Measurements from ENCODE around the gene SPATA32. TPM values are rescaled to one million over a fixed set of nuclear protein-coding genes. Genes with fewer than 3 reads are reported as not detected.
A peak's percentile ranks its signal among the peaks of the same experiment; 100 is the strongest.

Gene SPATA32
- total RNA-seq, 1 experiment from 2014 or later = not detected

DNA sequence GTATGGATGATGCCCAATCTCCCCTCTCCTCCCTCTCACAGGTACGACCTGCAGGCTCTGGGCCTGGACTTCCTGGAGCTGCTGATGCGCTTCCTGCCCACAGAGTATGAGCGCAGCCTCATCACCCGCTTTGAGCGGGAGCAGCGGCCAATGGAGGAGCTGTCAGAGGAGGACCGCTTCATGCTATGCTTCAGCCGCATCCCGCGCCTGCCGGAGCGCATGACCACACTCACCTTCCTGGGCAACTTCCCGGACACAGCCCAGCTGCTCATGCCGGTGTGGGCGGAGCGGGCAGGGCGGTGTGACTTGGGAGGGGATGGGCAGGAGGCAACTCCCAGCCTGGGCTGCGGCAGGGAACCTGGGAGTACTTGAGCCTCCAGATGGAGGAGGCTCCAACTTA is 18.1 kb downstream of the SPATA32 start:
- no peak overlapping the region for H3K4me2 ChIP-seq (ENCODE audit: low read depth, low read length, poor library complexity, severe bottlenecking)
- no peak overlapping the region for H3K9ac ChIP-seq (ENCODE audit: low read length)
- no peak for DNase-seq
- no peak overlapping the region for H3K4me3 ChIP-seq (ENCODE audit: low read length)
- peaks cover 4% of the 10 kb centered on the region for H3K79me2 ChIP-seq (ENCODE audit: low read length)
- H2AFZ ChIP-seq (ENCODE audit: low read length) = no peak overlapping the region
- H4K20me1 ChIP-seq (ENCODE audit: insufficient read depth, low read depth, low read length) = no peaks in the 10 kb centered on the region
- H3K27me3 ChIP-seq (ENCODE audit: low read length) = no peaks in the 10 kb centered on the region
- H3K9me2 ChIP-seq (replicated peaks; ENCODE audit: insufficient read depth, low read length) = no peaks in the 10 kb centered on the region
- no peaks in the 10 kb centered on the region for H3K9me3 ChIP-seq (ENCODE audit: low read length)
- no peak overlapping the region for H3K27ac ChIP-seq (ENCODE audit: low read length)
- peaks cover 14% of the 10 kb centered on the region for H3K4me1 ChIP-seq (ENCODE audit: low read length)
- no peaks in the 10 kb centered on the region for H3K36me3 ChIP-seq (ENCODE audit: insufficient read depth, low read length)

DNA sequence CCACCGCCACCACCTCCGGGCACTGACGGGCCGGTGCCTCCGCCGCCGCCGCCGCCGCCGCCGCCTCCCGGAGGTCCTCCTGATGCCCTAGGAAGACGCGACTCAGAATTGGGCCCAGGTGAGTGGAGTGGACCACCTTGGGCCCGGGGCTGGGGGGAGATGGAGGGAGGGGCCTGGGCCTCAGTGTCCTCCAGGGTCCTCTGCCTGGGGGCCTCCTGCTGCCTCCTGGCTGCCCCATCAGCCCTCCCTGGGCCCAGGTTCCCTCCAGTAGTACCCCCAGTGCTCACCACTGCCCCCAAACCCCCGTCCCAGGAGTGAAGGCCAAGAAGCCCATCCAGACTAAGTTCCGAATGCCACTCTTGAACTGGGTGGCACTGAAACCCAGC is 19.9 kb downstream of the SPATA32 start:
- no peak overlapping the region for H3K4me3 ChIP-seq (ENCODE audit: low read length)
- no peaks in the 10 kb centered on the region for H3K9me2 ChIP-seq (replicated peaks; ENCODE audit: insufficient read depth, low read length)
- no peak for DNase-seq
- H3K4me1 ChIP-seq (ENCODE audit: low read length) = peaks cover 8% of the 10 kb centered on the region
- no peak overlapping the region for H3K27ac ChIP-seq (ENCODE audit: low read length)
- H3K27me3 ChIP-seq (ENCODE audit: low read length) = no peaks in the 10 kb centered on the region
- no peaks in the 10 kb centered on the region for H3K79me2 ChIP-seq (ENCODE audit: low read length)
- H3K9ac ChIP-seq (ENCODE audit: low read length) = no peak overlapping the region
- no peaks in the 10 kb centered on the region for H3K9me3 ChIP-seq (ENCODE audit: low read length)
- no peak overlapping the region for H3K4me2 ChIP-seq (ENCODE audit: low read depth, low read length, poor library complexity, severe bottlenecking)
- H2AFZ ChIP-seq (ENCODE audit: low read length) = no peak overlapping the region
- no peaks in the 10 kb centered on the region for H4K20me1 ChIP-seq (ENCODE audit: insufficient read depth, low read depth, low read length)
- H3K36me3 ChIP-seq (ENCODE audit: insufficient read depth, low read length) = no peaks in the 10 kb centered on the region

- H3K79me2 ChIP-seq (ENCODE audit: low read length) = no peaks in the 10 kb centered on the region
- H3K27ac ChIP-seq (ENCODE audit: low read length) = no peak overlapping the region
- no peak overlapping the region for H3K9ac ChIP-seq (ENCODE audit: low read length)
- no peaks in the 10 kb centered on the region for H3K27me3 ChIP-seq (ENCODE audit: low read length)
- no peaks in the 10 kb centered on the region for H4K20me1 ChIP-seq (ENCODE audit: insufficient read depth, low read depth, low read length)
- no peaks in the 10 kb centered on the region for H3K9me3 ChIP-seq (ENCODE audit: low read length)
- no peaks in the 10 kb centered on the region for H3K36me3 ChIP-seq (ENCODE audit: insufficient read depth, low read length)
- no peak overlapping the region for H3K4me2 ChIP-seq (ENCODE audit: low read depth, low read length, poor library complexity, severe bottlenecking)
- no peak overlapping the region for H2AFZ ChIP-seq (ENCODE audit: low read length)
- H3K4me3 ChIP-seq (ENCODE audit: low read length) = no peak overlapping the region
- no peaks in the 10 kb centered on the region for H3K9me2 ChIP-seq (replicated peaks; ENCODE audit: insufficient read depth, low read length)
- H3K4me1 ChIP-seq (ENCODE audit: low read length) = peaks cover 2% of the 10 kb centered on the region
- DNase-seq = no peak
Observed at GRCh38 chr17:45241328-45242028, 20.4 kb downstream of the SPATA32 start.

GRCh38 chr17:45240905-45241327 is 21.0 kb downstream of the SPATA32 start:
- Histone ChIP-seq H4K20me1 (ENCODE audit: insufficient read depth, low read depth, low read length) (no peaks in the 10 kb centered on the region), H3K4me2 (ENCODE audit: low read depth, low read length, poor library complexity, severe bottlenecking) (no peak overlapping the region), H3K4me3 (ENCODE audit: low read length) (no peak overlapping the region), H3K9me3 (ENCODE audit: low read length) (no peaks in the 10 kb centered on the region), H3K36me3 (ENCODE audit: insufficient read depth, low read length) (no peaks in the 10 kb centered on the region), H3K4me1 (ENCODE audit: low read length) (no peaks in the 10 kb centered on the region), H2AFZ (ENCODE audit: low read length) (no peak overlapping the region), H3K27me3 (ENCODE audit: low read length) (no peaks in the 10 kb centered on the region), H3K9me2 (replicated peaks; ENCODE audit: insufficient read depth, low read length) (no peaks in the 10 kb centered on the region), H3K79me2 (ENCODE audit: low read length) (no peaks in the 10 kb centered on the region), H3K9ac (ENCODE audit: low read length) (no peak overlapping the region), H3K27ac (ENCODE audit: low read length) (no peak overlapping the region)
- no peak for DNase-seq

GRCh38 chr17:45238155-45238774 is 23.6 kb downstream of the SPATA32 start:
- H3K27ac ChIP-seq (ENCODE audit: low read length) = no peak overlapping the region
- H3K4me3 ChIP-seq (ENCODE audit: low read length) = no peak overlapping the region
- no peaks in the 10 kb centered on the region for H3K27me3 ChIP-seq (ENCODE audit: low read length)
- H3K9me2 ChIP-seq (replicated peaks; ENCODE audit: insufficient read depth, low read length) = no peaks in the 10 kb centered on the region
- no peaks in the 10 kb centered on the region for H3K79me2 ChIP-seq (ENCODE audit: low read length)
- H4K20me1 ChIP-seq (ENCODE audit: insufficient read depth, low read depth, low read length) = no peaks in the 10 kb centered on the region
- H3K4me2 ChIP-seq (ENCODE audit: low read depth, low read length, poor library complexity, severe bottlenecking) = no peak overlapping the region
- H3K9me3 ChIP-seq (ENCODE audit: low read length) = no peaks in the 10 kb centered on the region
- no peak overlapping the region for H3K9ac ChIP-seq (ENCODE audit: low read length)
- no peak overlapping the region for H2AFZ ChIP-seq (ENCODE audit: low read length)
- no peaks in the 10 kb centered on the region for H3K4me1 ChIP-seq (ENCODE audit: low read length)
- H3K36me3 ChIP-seq (ENCODE audit: insufficient read depth, low read length) = no peaks in the 10 kb centered on the region
- DNase-seq = no peak

DNA sequence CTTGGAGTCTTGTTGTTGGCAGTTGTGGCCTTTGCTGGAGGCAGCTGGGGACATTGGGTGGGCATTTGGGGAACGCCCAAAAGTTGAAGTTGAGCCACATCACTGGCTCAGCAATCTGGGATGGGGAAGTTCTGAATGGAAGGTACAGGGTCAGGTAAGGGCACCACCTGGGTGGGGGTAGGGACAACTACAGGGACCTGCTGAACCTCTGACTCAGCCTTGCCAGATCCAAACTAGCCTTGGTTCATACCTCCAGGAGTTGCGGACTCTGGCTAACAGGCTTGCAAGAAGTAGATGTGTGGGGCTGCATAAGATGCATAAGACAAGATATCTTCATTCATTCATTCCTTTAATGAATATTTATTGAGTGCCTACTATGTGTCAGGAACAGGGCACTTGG is 24.2 kb downstream of the SPATA32 start:
- H3K4me2 ChIP-seq (ENCODE audit: low read depth, low read length, poor library complexity, severe bottlenecking) = no peak overlapping the region
- no peaks in the 10 kb centered on the region for H3K79me2 ChIP-seq (ENCODE audit: low read length)
- no peaks in the 10 kb centered on the region for H3K36me3 ChIP-seq (ENCODE audit: insufficient read depth, low read length)
- H4K20me1 ChIP-seq (ENCODE audit: insufficient read depth, low read depth, low read length) = no peaks in the 10 kb centered on the region
- H2AFZ ChIP-seq (ENCODE audit: low read length) = no peak overlapping the region
- DNase-seq = no peak
- H3K9me2 ChIP-seq (replicated peaks; ENCODE audit: insufficient read depth, low read length) = no peaks in the 10 kb centered on the region
- H3K9me3 ChIP-seq (ENCODE audit: low read length) = no peaks in the 10 kb centered on the region
- no peak overlapping the region for H3K9ac ChIP-seq (ENCODE audit: low read length)
- H3K4me1 ChIP-seq (ENCODE audit: low read length) = no peaks in the 10 kb centered on the region
- no peak overlapping the region for H3K4me3 ChIP-seq (ENCODE audit: low read length)
- no peak overlapping the region for H3K27ac ChIP-seq (ENCODE audit: low read length)
- H3K27me3 ChIP-seq (ENCODE audit: low read length) = no peaks in the 10 kb centered on the region

DNA sequence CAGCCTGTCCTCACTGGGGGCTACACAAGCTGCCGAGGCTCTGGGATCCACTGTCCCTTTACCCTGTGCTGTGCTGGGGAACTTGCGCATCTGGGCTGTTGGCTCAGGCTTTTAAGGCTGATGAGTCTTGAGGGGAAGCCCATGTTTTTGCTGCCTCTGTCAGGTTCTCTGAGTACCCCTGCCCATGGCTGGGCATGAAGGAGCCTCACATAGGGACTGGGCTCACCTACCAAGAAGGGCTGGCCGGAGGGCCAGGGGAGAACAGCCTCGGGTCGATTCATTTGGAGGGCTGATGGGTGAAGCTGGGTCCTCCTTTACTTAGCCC is 25.6 kb downstream of the SPATA32 start:
- Histone ChIP-seq H3K9me3 (ENCODE audit: low read length) (no peaks in the 10 kb centered on the region), H3K4me3 (ENCODE audit: low read length) (no peak overlapping the region), H3K27me3 (ENCODE audit: low read length) (no peaks in the 10 kb centered on the region), H3K9me2 (replicated peaks; ENCODE audit: insufficient read depth, low read length) (no peaks in the 10 kb centered on the region), H3K4me2 (ENCODE audit: low read depth, low read length, poor library complexity, severe bottlenecking) (no peak overlapping the region), H3K9ac (ENCODE audit: low read length) (no peak overlapping the region), H3K79me2 (ENCODE audit: low read length) (no peaks in the 10 kb centered on the region), H3K36me3 (ENCODE audit: insufficient read depth, low read length) (no peaks in the 10 kb centered on the region), H4K20me1 (ENCODE audit: insufficient read depth, low read depth, low read length) (no peaks in the 10 kb centered on the region), H2AFZ (ENCODE audit: low read length) (no peak overlapping the region), H3K4me1 (ENCODE audit: low read length) (no peaks in the 10 kb centered on the region), H3K27ac (ENCODE audit: low read length) (no peak overlapping the region)
- DNase-seq = no peak

GRCh38 chr17:45235416-45236281 is 26.2 kb downstream of the SPATA32 start:
- no peaks in the 10 kb centered on the region for H3K9me2 ChIP-seq (replicated peaks; ENCODE audit: insufficient read depth, low read length)
- H3K4me2 ChIP-seq (ENCODE audit: low read depth, low read length, poor library complexity, severe bottlenecking) = no peak overlapping the region
- DNase-seq = peak; percentile 88
- H3K4me3 ChIP-seq (ENCODE audit: low read length) = no peak overlapping the region
- no peaks in the 10 kb centered on the region for H4K20me1 ChIP-seq (ENCODE audit: insufficient read depth, low read depth, low read length)
- H3K27ac ChIP-seq (ENCODE audit: low read length) = no peak overlapping the region
- no peak overlapping the region for H3K9ac ChIP-seq (ENCODE audit: low read length)
- H3K4me1 ChIP-seq (ENCODE audit: low read length) = no peaks in the 10 kb centered on the region
- H3K79me2 ChIP-seq (ENCODE audit: low read length) = no peaks in the 10 kb centered on the region
- H3K36me3 ChIP-seq (ENCODE audit: insufficient read depth, low read length) = no peaks in the 10 kb centered on the region
- H3K9me3 ChIP-seq (ENCODE audit: low read length) = no peaks in the 10 kb centered on the region
- no peaks in the 10 kb centered on the region for H3K27me3 ChIP-seq (ENCODE audit: low read length)
- H2AFZ ChIP-seq (ENCODE audit: low read length) = no peak overlapping the region
